SK-N-MC (cell line): ENCODE results near the gene ADCYAP1.

Experiments used
- DNase-seq: peaks from one replicate; pipeline ENCODE4 v3.0.0-alpha.2; 2011; ENCODE audit warnings: low read depth, low spot score
- H3K27ac ChIP-seq: fragments of 200-600 bp; sonication (generic); 2 replicates; pipeline ENCODE4 v1.5.1; 2016; ENCODE audit warnings: mixed run types
- H3K36me3 ChIP-seq: fragments of 200-600 bp; sonication (generic); 2 replicates; pipeline ENCODE4 v1.6.1; 2017; ENCODE audit warnings: antibody characterized with exemption, low read length, mixed read lengths; ENCODE audit not compliant: insufficient read depth
- H3K4me3 ChIP-seq: fragments of 200-600 bp; sonication (generic); 2 replicates; pipeline ENCODE4 v1.5.1; 2016
- H3K9ac ChIP-seq: fragments of 200-600 bp; sonication (generic); 2 replicates; pipeline ENCODE4 v1.8.0; 2017; ENCODE audit warnings: mixed run types, mixed read lengths; ENCODE audit not compliant: insufficient read length
- H3K9me3 ChIP-seq: fragments of 200-600 bp; sonication (generic); 2 replicates; pipeline ENCODE4 v1.6.1; 2017; ENCODE audit warnings: low read depth, mild to moderate bottlenecking, antibody characterized with exemption, low read length, moderate library complexity, mixed read lengths
- EZH2 ChIP-seq: fragments of 200-600 bp; sonication (generic); IDR thresholded peaks from one replicate; pipeline ENCODE4 v1.6.1; 2017; ENCODE audit warnings: antibody characterized with exemption
- FOXP2 ChIP-seq: optimal IDR thresholded peaks from 2 replicates; pipeline ENCODE3; 2011; ENCODE audit warnings: mild to moderate bottlenecking, moderate library complexity; ENCODE audit not compliant: insufficient read depth; ENCODE audit errors: extremely low read length, control extremely low read depth
- POLR2AphosphoS5 ChIP-seq: IDR thresholded peaks from 2 replicates; pipeline ENCODE4 v1.6.1; 2012; ENCODE audit warnings: mild to moderate bottlenecking, low read depth, low read length, borderline replicate concordance

The ADCYAP1 gene

DNA sequence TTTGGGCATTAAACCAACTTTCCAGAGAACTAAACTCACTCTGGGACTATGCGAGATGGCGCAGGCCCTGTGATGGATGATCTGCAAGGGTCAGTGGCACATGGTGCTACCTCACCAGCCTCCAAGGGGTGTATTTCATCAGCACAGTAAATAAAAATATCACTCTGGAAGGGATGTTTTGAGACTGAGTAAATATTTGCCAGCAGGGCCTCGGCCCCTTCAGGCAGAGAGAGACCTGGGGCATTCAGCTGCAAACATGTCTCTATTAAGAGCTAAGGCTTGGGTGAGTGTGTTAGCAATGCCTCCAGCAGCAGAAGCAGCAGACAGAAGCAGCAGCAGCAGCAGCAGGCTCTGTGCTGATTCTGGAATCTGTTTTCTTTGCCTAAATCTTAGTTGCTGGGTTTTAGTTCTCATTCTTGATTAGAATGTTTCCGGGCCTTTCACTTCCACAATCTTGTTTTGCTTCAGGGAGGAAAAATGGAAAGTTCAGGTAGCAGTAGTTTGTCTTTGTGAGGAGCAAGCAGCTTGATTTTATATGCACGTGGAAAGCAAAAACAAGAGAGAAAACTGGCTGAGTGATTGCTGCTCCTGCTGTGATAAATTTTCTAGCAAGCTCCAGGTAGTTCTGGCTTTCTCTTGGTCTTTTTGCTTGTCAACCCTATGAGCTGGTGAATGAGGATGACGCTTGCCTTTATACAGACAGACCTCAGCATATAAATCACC lies 18.6 kb downstream of the ADCYAP1 start:
- Histone ChIP-seq H3K9ac (no peak overlapping the region), H3K36me3 (no peaks in the 10 kb centered on the region), H3K4me3 (no peak overlapping the region), H3K27ac (no peak overlapping the region), H3K9me3 (no peaks in the 10 kb centered on the region)
- TF ChIP-seq EZH2 (no peak), FOXP2 (no peak), POLR2AphosphoS5 (no peak)
- DNase-seq, result no peak

DNA sequence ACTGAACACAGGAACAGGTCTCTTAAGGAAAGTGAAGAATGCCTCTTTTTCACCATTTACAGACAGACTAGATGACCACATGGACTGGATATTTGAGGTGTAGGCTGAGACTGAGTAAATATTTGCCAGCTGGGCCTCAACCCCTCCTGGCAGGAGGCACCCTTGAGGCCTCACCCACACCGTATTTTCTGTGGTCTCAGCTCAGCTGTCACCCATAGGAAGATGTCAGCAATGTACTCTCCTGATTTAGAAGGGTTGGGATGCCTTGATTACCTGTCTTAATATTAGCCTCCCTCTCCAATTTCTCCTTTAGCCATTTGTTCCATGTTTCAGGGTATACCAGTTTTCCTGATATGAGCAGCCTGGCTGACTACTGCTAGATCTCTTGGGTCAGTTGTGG lies 20.3 kb downstream of the ADCYAP1 start:
- DNase-seq, result no peak
- no peak for TF ChIP-seq FOXP2
- no peak for TF ChIP-seq EZH2
- no peak for TF ChIP-seq POLR2AphosphoS5
- H3K27ac ChIP-seq, result no peak overlapping the region
- no peaks in the 10 kb centered on the region for H3K9me3 ChIP-seq
- H3K4me3 ChIP-seq, result no peak overlapping the region
- H3K9ac ChIP-seq, result no peak overlapping the region
- no peaks in the 10 kb centered on the region for H3K36me3 ChIP-seq

- Histone ChIP-seq H3K9ac (no peak overlapping the region), H3K9me3 (no peaks in the 10 kb centered on the region), H3K4me3 (no peak overlapping the region), H3K36me3 (no peaks in the 10 kb centered on the region), H3K27ac (no peak overlapping the region)
- TF ChIP-seq POLR2AphosphoS5 (no peak), EZH2 (no peak), FOXP2 (no peak)
- no peak for DNase-seq
Measured at GRCh38 chr18:926946-927345, 22.3 kb downstream of the ADCYAP1 start.

GRCh38 chr18:933082-933481 lies 28.4 kb downstream of the ADCYAP1 start:
- no peak for DNase-seq
- Histone ChIP-seq H3K9ac (no peak overlapping the region), H3K27ac (no peak overlapping the region), H3K9me3 (no peaks in the 10 kb centered on the region), H3K4me3 (no peak overlapping the region), H3K36me3 (no peaks in the 10 kb centered on the region)
- TF ChIP-seq FOXP2, result no peak

DNA sequence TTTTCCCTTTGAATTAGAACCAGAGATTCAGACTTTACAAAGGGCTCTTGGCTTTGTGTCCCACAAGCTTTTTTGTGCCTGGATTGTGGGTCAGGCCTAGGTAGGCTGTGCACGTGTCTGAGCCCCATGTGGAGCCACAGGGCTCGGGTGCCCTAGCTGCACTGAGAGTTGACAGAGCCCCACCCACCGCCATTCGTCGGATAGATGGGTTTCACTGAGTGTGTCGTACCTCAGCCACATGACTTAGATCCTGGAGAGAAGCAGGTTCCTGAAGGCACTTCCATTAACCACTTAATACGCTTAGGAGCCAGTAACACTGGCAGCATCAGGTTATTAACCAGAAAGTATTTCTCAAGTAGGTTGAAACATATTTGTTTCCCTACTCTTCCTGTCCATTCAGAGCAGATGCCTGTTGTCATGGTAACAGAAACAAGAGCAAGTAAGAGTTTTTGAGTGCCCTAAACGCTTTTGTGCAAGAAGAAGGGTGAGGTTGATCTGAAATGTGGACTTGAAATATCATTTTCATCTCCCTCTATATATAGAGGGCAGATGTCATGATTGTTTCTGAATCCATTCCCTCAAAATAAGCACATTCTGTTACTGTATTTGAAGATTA lies 30.0 kb downstream of the ADCYAP1 start:
- TF ChIP-seq FOXP2, result no peak
- TF ChIP-seq EZH2, result no peak
- no peak for DNase-seq
- no peaks in the 10 kb centered on the region for H3K36me3 ChIP-seq
- H3K27ac ChIP-seq, result no peak overlapping the region
- no peak overlapping the region for H3K9ac ChIP-seq
- H3K4me3 ChIP-seq, result no peak overlapping the region
- no peaks in the 10 kb centered on the region for H3K9me3 ChIP-seq

- H3K9me3 ChIP-seq, result no peaks in the 10 kb centered on the region
- no peak for DNase-seq
- no peaks in the 10 kb centered on the region for H3K36me3 ChIP-seq
- no peak for TF ChIP-seq FOXP2
- no peak for TF ChIP-seq POLR2AphosphoS5
- no peak overlapping the region for H3K4me3 ChIP-seq
- no peak overlapping the region for H3K9ac ChIP-seq
- H3K27ac ChIP-seq, result no peak overlapping the region
Measured at GRCh38 chr18:936941-937340, 32.3 kb downstream of the ADCYAP1 start.

DNA sequence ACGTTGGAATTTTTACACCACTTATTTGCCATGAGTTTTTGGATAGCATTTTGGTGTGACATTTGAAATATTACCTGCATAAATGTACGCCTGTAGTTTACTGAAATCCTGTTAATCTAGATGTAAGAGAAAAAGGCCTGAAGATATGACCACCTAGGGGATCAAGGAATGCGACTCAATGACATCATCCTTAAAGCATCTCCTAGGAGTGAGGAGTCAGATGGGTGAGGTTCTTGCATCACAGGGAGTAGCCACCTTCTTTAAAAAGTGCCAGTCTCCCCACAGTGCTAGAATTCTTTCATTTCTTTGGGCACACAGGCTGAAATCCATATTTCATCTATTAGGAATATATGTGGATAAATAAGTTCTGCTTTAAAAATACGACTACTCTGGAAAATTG lies 34.5 kb downstream of the ADCYAP1 start:
- no peak overlapping the region for H3K4me3 ChIP-seq
- no peaks in the 10 kb centered on the region for H3K9me3 ChIP-seq
- no peak overlapping the region for H3K9ac ChIP-seq
- H3K36me3 ChIP-seq, result no peaks in the 10 kb centered on the region
- TF ChIP-seq FOXP2, result no peak
- TF ChIP-seq POLR2AphosphoS5, result no peak
- TF ChIP-seq EZH2, result no peak
- DNase-seq, result no peak
- no peak overlapping the region for H3K27ac ChIP-seq

DNA sequence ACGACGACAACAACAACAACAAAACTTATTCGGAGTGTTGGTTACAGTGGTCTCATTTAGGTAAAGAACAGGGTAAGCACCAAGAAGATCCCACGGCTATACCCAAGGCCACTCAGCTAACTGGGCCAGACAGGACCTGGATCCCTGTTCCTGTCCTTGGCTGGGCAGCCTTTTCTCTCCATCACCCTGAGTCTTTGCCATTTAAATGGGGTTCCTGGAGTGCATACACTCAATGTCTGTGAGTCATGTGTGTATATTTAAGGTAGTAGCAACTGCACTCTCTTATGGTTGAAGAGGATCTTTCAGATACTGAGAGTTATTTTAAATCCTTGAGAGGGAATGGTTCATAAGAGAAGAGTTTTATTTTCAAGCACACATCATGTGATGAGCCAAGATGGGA lies 35.3 kb downstream of the ADCYAP1 start:
- TF ChIP-seq POLR2AphosphoS5 (no peak), EZH2 (no peak), FOXP2 (no peak)
- Histone ChIP-seq H3K9me3 (no peaks in the 10 kb centered on the region), H3K36me3 (no peaks in the 10 kb centered on the region), H3K27ac (no peak overlapping the region), H3K9ac (no peak overlapping the region), H3K4me3 (no peak overlapping the region)
- no peak for DNase-seq

DNA sequence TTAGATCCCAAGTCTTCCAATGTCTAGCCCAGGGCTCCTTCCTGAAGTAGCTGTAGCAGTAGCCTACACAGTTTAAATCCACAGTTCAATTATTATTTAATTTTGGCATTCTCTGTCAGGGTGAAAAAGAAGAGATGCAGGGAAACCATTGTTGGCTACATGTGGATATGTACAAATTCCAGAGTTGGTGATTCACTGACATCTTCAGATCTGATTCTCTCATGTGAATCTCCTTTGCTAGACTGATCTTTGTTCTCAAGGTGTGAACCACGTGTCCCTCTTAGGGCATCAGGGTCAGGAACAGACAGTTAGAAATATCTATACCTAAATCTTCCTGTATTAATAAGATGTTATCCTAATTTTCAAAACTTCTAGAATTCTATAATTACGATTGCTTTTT lies 36.7 kb downstream of the ADCYAP1 start:
- H3K27ac ChIP-seq, result no peak overlapping the region
- DNase-seq, result no peak
- no peak for TF ChIP-seq FOXP2
- H3K36me3 ChIP-seq, result no peaks in the 10 kb centered on the region
- no peak overlapping the region for H3K9ac ChIP-seq
- H3K9me3 ChIP-seq, result no peaks in the 10 kb centered on the region
- H3K4me3 ChIP-seq, result no peak overlapping the region
